Fibroblast of skin of left biceps (primary cell): ENCODE measurements around the gene CDHR3.
"Not testable (repeated sequence)": the region's sequence is repeated elsewhere in the genome, so short reads cannot be mapped to it uniquely, and the experiment has no call there.

Experiments
- DNase-seq, 2 experiments: peaks; one replicate each; pipeline ENCODE4 v3.0.0-alpha.2; 2013; ENCODE audit warnings: low read depth in 2 of 2

Gene CDHR3

GRCh38 chr7:105963038-105963667 is at the start of gene CDHR3:
CDHR3 (plus strand) TSS chr7:105963264; CDS start chr7:105963319, 55 bp downstream.
- DNase-seq: no peak

GRCh38 chr7:105913947-105914346 is 49.1 kb upstream of the CDHR3 start:
- DNase-seq: no peak

- DNase-seq: peak; percentile 27 to 33
Observed at GRCh38 chr7:105916603-105917002, 46.5 kb upstream of the CDHR3 start.

GRCh38 chr7:105917659-105918058 is 45.4 kb upstream of the CDHR3 start:
- DNase-seq: no peak

GRCh38 chr7:105920766-105921165 is 42.3 kb upstream of the CDHR3 start:
- DNase-seq: no peak

GRCh38 chr7:105924945-105925344 is 38.1 kb upstream of the CDHR3 start:
- DNase-seq: no peak

- DNase-seq: no peak
Observed at GRCh38 chr7:105926131-105926530, 36.9 kb upstream of the CDHR3 start.

- DNase-seq: no peak
Observed at GRCh38 chr7:105931179-105931578, 31.9 kb upstream of the CDHR3 start.

GRCh38 chr7:105932835-105933477 is 30.1 kb upstream of the CDHR3 start:
- DNase-seq: peak; percentile 87 to 88

- DNase-seq: no peak
Observed at GRCh38 chr7:105934572-105935185, 28.4 kb upstream of the CDHR3 start.

- DNase-seq: no peak
Observed at GRCh38 chr7:105935250-105935649, 27.8 kb upstream of the CDHR3 start.

- no peak for DNase-seq
Observed at GRCh38 chr7:105937411-105937810, 25.7 kb upstream of the CDHR3 start.

GRCh38 chr7:105940109-105940508 is 23.0 kb upstream of the CDHR3 start:
- no peak for DNase-seq

GRCh38 chr7:105941596-105941995 is 21.5 kb upstream of the CDHR3 start:
- no peak for DNase-seq

- no peak for DNase-seq
Observed at GRCh38 chr7:105943486-105943885, 19.6 kb upstream of the CDHR3 start.

GRCh38 chr7:105945848-105946247 is 17.2 kb upstream of the CDHR3 start:
- DNase-seq: no peak

- no peak for DNase-seq
Observed at GRCh38 chr7:105951597-105951996, 11.5 kb upstream of the CDHR3 start.

- DNase-seq: no peak
Observed at GRCh38 chr7:105952917-105953595, 10.0 kb upstream of the CDHR3 start.

- no peak for DNase-seq
Observed at GRCh38 chr7:105954711-105955110, 8.4 kb upstream of the CDHR3 start.

GRCh38 chr7:105955651-105956466 is 7.2 kb upstream of the CDHR3 start:
- not testable (repeated sequence) for DNase-seq

GRCh38 chr7:105958012-105958411 is 5.1 kb upstream of the CDHR3 start:
- no peak for DNase-seq

GRCh38 chr7:105962353-105962752 is 711 bp upstream of the CDHR3 start:
- DNase-seq: no peak
